GM18526 (cell line): ENCODE data around the gene GNAI3.

Experiments used
- POLR2A ChIP-seq: IDR thresholded peaks from 3 replicates; pipeline ENCODE4 v1.6.1; 2011; ENCODE audit not compliant: insufficient read length; ENCODE audit errors: extremely low read depth

GNAI3 gene

GRCh38 chr1:109630081-109630897 lies 81.9 kb downstream of the GNAI3 start:
- TF ChIP-seq POLR2A, result no peak

- no peak for TF ChIP-seq POLR2A
These were observed 82.6 kb downstream of the GNAI3 start for GRCh38 chr1:109630898-109631512.

GRCh38 chr1:109631513-109632505 lies 83.4 kb downstream of the GNAI3 start:
- no peak for TF ChIP-seq POLR2A

GRCh38 chr1:109632671-109633346 lies 84.4 kb downstream of the GNAI3 start:
- no peak for TF ChIP-seq POLR2A

- TF ChIP-seq POLR2A, result no peak
These were observed 85.9 kb downstream of the GNAI3 start for GRCh38 chr1:109634292-109634691.

DNA sequence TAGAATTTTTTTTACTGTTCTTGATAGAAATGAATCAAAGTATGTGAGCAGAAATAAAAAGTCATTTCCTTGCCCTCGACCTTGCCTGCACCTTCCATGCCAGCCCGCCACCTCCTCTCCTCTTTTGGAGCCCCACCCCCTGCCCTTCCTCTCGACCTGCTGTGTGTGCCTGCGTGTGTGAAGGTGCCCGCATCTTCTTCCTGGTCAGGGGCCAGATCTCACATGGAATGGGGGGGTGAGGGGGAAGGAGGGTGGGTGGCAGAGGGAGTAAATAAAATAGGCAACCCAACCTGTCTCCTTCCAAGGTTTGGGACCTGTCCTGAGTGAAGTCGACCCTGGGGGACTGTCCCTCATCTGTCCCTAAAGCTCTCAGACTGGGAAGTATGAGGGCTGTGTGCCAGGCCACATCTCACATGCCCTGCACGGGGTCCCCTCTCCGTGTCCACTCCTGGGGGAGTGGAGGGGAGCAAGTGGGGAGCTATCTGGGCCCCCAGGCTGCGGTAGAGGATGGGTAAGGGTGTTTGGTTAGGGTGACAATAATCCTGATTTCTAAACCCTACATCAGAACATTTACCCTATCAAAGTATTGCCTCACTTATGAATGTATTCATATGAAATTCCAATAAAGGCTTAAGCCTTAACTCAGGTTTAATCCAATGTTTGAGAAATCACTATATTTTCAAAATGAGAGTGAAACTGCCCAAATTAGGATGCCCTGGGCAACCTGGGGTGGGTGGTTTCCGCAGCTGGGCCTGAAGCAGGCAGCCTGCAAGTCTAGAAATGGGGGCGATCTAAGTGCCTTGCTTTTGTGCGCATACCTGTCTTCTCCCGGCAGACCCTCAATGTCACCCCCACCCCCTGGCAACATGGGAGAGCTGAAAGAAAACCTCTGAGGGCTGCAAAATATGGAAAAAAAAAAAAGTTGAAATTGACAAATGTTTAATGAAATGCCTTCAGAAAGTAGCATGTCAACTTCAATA lies 86.6 kb downstream of the GNAI3 start:
- no peak for TF ChIP-seq POLR2A

GRCh38 chr1:109635862-109636200 lies 87.4 kb downstream of the GNAI3 start:
- TF ChIP-seq POLR2A, result no peak

- no peak for TF ChIP-seq POLR2A
These were observed 88.0 kb downstream of the GNAI3 start for GRCh38 chr1:109636201-109636952.

DNA sequence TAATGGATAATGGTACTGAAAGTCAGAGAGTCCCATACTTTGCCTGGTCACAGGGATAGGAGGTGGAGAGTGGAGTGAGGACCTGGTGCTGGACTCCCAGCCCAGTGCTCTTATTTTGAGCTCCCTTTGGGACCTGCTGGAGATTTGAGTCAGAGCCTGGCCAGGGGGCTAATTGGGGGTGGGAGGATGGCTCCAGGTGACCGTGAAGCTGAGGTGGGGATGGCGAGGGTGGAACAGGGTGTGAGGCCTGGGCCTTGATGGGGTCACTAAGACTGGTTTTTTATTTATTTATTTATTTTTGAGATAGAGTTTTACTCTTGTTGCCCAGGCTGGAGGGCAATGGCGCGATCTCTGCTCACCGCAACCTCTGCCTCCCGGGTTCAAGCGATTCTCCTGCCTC lies 89.0 kb downstream of the GNAI3 start:
- TF ChIP-seq POLR2A, result no peak

GRCh38 chr1:109639063-109639840 lies 90.8 kb downstream of the GNAI3 start:
- no peak for TF ChIP-seq POLR2A

- no peak for TF ChIP-seq POLR2A
These were observed 91.4 kb downstream of the GNAI3 start for GRCh38 chr1:109639841-109640184.

DNA sequence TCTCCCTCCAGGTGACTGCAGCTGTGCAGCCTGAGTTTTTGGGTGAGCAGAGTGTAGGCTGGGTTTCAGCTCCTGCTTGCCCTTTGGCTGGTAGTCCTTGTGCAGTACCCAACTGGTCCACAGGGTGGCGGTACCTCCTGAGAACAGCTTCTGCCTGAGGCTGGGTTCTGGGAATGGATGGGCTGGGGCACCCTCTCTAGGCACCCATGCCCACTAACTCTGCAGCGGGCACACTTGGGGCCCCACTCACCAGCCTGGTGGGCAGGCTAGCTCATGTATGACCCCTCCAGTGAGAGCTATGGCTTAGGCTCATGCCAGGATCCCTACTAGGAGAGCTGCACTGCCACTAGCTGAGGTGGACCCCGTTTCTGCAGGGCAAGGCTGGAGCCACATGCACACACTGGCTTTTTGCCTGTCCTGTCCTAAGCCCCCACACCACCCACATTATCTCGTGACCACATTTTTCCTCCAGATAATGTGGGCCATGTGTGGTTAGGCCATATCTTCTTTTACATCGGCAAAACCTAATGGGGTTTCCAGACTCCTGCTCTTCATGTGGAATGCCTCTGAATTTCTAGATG lies 92.0 kb downstream of the GNAI3 start:
- no peak for TF ChIP-seq POLR2A
